ENCODE measurements around the gene ELAVL2. TPM values are rescaled to one million over a fixed set of nuclear protein-coding genes. Genes with fewer than 3 reads are reported as not detected.
A peak's percentile ranks its signal among the peaks of the same experiment; 100 is the strongest.

Gene ELAVL2
- polyA plus RNA-seq, 4 donors, result 3.3 to 9.7 (median 4.4) TPM

GRCh38 chr9:23822261-23823169, 3.5 kb downstream of the ELAVL2 start:
- DNase-seq (ENCODE audit: low read depth in 4 of 4, low spot score in 3 of 4), result no peak

GRCh38 chr9:23821375-23822181, 4.5 kb downstream of the ELAVL2 start:
- peak in 1 of 4 donors; percentile 29 for DNase-seq (ENCODE audit: low read depth in 4 of 4, low spot score in 3 of 4)

GRCh38 chr9:23820451-23821374, 5.3 kb downstream of the ELAVL2 start:
- no peak for DNase-seq (ENCODE audit: low read depth in 4 of 4, low spot score in 3 of 4)

GRCh38 chr9:23819403-23819802, 6.6 kb downstream of the ELAVL2 start:
- no peak for DNase-seq (ENCODE audit: low read depth in 4 of 4, low spot score in 3 of 4)

GRCh38 chr9:23814243-23814642, 11.8 kb downstream of the ELAVL2 start:
- DNase-seq (ENCODE audit: low read depth in 4 of 4, low spot score in 3 of 4), result no peak

- no peak for DNase-seq (ENCODE audit: low read depth in 4 of 4, low spot score in 3 of 4)
Measured at GRCh38 chr9:23812673-23813072, 13.4 kb downstream of the ELAVL2 start.

GRCh38 chr9:23811633-23812032, 14.4 kb downstream of the ELAVL2 start:
- DNase-seq (ENCODE audit: low read depth in 4 of 4, low spot score in 3 of 4), result no peak

- no peak for DNase-seq (ENCODE audit: low read depth in 4 of 4, low spot score in 3 of 4)
Measured at GRCh38 chr9:23803216-23803615, 22.8 kb downstream of the ELAVL2 start.

GRCh38 chr9:23801523-23801922, 24.5 kb downstream of the ELAVL2 start:
- DNase-seq (ENCODE audit: low read depth in 4 of 4, low spot score in 3 of 4), result no peak

GRCh38 chr9:23799521-23799920, 26.5 kb downstream of the ELAVL2 start:
- DNase-seq (ENCODE audit: low read depth in 4 of 4, low spot score in 3 of 4), result no peak

GRCh38 chr9:23798325-23798724, 27.7 kb downstream of the ELAVL2 start:
- DNase-seq (ENCODE audit: low read depth in 4 of 4, low spot score in 3 of 4), result no peak

GRCh38 chr9:23796209-23796608, 29.8 kb downstream of the ELAVL2 start:
- DNase-seq (ENCODE audit: low read depth in 4 of 4, low spot score in 3 of 4), result no peak

- DNase-seq (ENCODE audit: low read depth in 4 of 4, low spot score in 3 of 4), result no peak
Measured at GRCh38 chr9:23790351-23791260, 35.4 kb downstream of the ELAVL2 start.

- no peak for DNase-seq (ENCODE audit: low read depth in 4 of 4, low spot score in 3 of 4)
Measured at GRCh38 chr9:23789529-23790254, 36.3 kb downstream of the ELAVL2 start.

- DNase-seq (ENCODE audit: low read depth in 4 of 4, low spot score in 3 of 4), result no peak
Measured at GRCh38 chr9:23784962-23785361, 41.1 kb downstream of the ELAVL2 start.

GRCh38 chr9:23783509-23783908, 42.5 kb downstream of the ELAVL2 start:
- DNase-seq (ENCODE audit: low read depth in 4 of 4, low spot score in 3 of 4), result no peak

- DNase-seq (ENCODE audit: low read depth in 4 of 4, low spot score in 3 of 4), result no peak
Measured at GRCh38 chr9:23779220-23779619, 46.8 kb downstream of the ELAVL2 start.

- no peak for DNase-seq (ENCODE audit: low read depth in 4 of 4, low spot score in 3 of 4)
Measured at GRCh38 chr9:23777328-23777727, 48.7 kb downstream of the ELAVL2 start.

GRCh38 chr9:23775549-23775948, 50.5 kb downstream of the ELAVL2 start:
- no peak for DNase-seq (ENCODE audit: low read depth in 4 of 4, low spot score in 3 of 4)

All from left renal pelvis (tissue), 4 donors.